GM12801 (cell line): ENCODE measurements around the gene VWF.

ENCODE experiments used
- CTCF ChIP-seq: IDR thresholded peaks from one replicate; pipeline ENCODE4 v1.5.1; 2011; ENCODE audit warnings: control low read depth; ENCODE audit not compliant: insufficient read length; ENCODE audit errors: extremely low read depth

Gene VWF

DNA sequence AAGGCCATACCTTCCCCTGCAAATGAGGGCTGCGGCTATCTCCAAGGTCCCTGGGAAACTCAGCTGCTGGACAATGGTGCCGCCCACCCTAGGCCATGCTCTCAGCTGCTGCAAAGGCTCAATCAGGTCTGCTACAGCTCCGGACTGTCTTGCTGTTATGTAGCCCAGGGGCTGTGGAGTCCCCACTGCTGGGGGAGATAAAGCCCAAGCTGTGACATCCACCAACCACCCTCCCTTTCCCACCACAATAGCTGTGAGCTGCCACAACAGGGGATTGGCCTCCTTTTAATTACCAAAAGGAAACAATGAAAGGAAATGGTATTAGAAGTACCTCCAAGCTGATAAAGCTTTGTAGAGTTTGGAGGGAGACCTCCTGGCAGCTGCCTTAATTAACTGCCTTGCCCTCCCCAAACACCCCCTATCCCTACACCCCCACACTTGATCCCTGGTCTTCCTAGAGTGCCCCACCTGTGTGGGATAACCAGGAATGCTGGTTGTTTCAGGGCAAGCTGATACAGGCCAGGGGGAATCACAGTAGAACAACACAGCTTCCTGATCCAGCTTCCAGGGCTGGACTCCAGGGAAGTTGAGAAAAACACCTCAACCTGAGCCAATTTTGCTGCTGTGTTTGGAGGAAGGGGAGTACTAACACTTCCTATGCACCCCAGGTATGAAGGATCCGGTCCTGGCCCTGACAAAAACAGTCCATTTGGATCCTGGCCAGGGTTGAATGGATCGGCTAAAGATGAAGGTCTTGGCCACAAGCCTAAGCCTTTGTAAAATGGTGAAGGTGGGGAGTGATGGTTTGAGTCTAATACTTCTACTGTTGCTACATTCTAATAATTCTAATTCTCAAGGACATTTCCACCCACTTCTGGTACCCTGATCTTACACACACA, at the start of gene VWF:
Gene VWF, minus strand, starts transcription at position 260 of the 899 bp plus-strand sequence. CDS start 1,474 bp downstream, outside the sequence.
- TF ChIP-seq CTCF = no peak

DNA sequence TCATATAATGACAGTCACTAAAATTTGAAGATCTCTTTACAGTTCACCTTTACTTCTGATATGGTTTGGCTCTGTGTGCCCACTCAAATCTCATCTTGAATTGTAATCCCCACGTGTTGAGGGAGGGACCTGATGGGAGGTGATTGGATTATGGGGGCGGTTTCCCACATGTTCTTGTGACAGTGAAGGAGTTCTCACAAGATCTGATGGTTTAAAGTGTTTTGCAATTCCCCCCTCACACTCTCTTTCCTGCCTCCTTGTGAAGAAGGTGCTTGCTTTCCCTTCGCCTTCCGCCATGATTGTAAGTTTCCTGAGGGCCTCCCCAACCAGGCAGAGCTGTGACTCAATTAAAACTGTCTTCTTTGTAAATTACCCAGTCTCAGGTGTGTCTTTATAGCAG, 48.4 kb upstream of the VWF start:
- TF ChIP-seq CTCF = no peak

DNA sequence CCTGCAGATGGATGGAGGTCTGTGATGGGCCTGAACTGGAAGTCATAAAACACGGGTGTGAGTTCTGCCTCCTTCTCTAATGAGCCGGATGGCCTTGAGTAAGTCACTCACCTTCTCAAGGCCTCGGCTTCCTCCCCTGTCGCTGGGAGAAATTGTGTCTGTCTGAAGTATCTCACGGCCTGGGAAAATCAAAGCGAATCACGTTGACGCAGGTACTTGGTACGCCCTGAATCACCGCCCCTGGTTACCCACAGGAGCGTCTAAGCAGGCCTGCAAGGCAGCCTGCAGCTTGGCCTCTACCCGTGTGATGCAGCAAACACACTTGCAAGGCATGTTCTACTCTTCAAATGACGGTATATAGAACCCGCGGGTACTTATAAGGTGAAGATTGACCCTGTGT, 47.6 kb upstream of the VWF start:
- TF ChIP-seq CTCF = no peak

DNA sequence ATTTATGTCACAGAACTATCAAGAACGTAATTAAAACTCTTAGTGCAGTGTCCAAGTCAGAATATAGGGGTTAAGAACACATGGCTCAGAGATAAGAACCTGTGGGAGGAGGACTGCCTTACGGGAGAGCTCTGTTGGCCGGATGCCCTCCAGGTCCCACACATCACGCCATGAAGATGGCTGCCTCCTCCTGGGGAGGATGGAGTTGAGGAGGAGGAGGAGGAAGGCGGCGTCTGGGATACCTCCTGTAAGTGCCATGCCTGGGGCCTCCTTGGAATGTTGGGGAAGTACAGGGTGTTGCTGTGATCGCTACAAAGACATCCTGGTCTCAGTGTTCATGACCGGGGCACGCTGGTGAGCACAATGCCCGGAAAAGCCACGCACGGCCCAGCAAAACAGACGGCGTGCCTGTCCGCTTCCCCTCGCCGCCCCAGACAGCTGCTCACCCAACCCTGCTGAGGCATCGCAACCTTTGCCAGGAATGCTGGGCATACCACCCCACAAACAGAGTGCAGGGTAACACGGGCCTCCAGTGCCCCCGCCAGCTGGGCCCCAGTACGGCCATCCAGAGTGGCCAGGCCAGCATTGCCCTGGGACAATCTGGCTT, 47.0 kb upstream of the VWF start:
- no peak for TF ChIP-seq CTCF

GRCh38 chr12:6167327-6168280, 43.1 kb upstream of the VWF start:
- no peak for TF ChIP-seq CTCF

GRCh38 chr12:6166808-6167207, 42.3 kb upstream of the VWF start:
- no peak for TF ChIP-seq CTCF

DNA sequence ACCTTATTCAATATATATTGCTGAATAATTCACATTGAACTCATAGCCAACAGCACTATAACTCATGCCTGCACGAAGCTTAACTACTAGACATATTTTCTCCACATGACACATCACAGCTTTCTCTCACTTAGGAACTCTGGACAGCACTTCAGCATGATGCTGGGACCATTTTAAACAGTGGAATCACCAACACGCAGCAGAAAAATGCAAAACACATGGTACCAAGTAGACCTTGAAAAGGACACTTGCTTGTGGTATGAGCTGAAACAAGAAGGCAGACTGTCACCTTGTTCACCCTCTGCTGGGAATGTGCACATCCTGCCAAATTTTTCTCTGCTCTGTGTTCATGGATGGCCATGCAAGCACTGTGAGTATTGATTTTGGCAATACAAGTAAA, 40.9 kb upstream of the VWF start:
- TF ChIP-seq CTCF = no peak
